GM23338 (cell line): ENCODE results near the gene ROCK2. TPM values are rescaled to one million over a fixed set of nuclear protein-coding genes. Genes with fewer than 3 reads are reported as not detected.

Source experiments
- ATAC-seq: fragments of 200-7000 bp; cut with Tn5 transposase; 3 replicates; pipeline ENCODE4 v1.9.1; 2020
- DNase-seq: peaks from one replicate; pipeline ENCODE4 v3.0.0-alpha.2; 2015; ENCODE audit warnings: low spot score
- H2AFZ ChIP-seq: fragments of 200-600 bp; sonication (generic); 2 replicates; pipeline ENCODE4 v1.8.0; 2016; ENCODE audit warnings: antibody characterized with exemption, mild to moderate bottlenecking, moderate library complexity
- H3F3A ChIP-seq: fragments of 200-600 bp; sonication (generic); replicated peaks from 2 replicates; pipeline ENCODE4 v1.8.0; 2017; ENCODE audit warnings: antibody characterized with exemption, mixed run types, low read depth
- H3K27ac ChIP-seq: fragments of 200-600 bp; sonication (generic); 2 replicates; pipeline ENCODE4 v1.6.1; 2016; ENCODE audit warnings: low read depth
- H3K27me3 ChIP-seq: fragments of 200-600 bp; sonication (generic); 2 replicates; pipeline ENCODE4 v1.8.0; 2016; ENCODE audit warnings: mild to moderate bottlenecking, mixed run types, moderate library complexity; ENCODE audit not compliant: insufficient read depth
- H3K36me3 ChIP-seq: fragments of 200-600 bp; sonication (generic); 2 replicates; pipeline ENCODE4 v1.8.0; 2016; ENCODE audit warnings: mild to moderate bottlenecking; ENCODE audit not compliant: insufficient read depth
- H3K4me1 ChIP-seq: fragments of 200-600 bp; sonication (generic); 2 replicates; pipeline ENCODE4 v1.8.0; 2016; ENCODE audit warnings: mild to moderate bottlenecking, moderate library complexity; ENCODE audit not compliant: insufficient read depth
- H3K4me2 ChIP-seq: fragments of 200-600 bp; sonication (generic); 2 replicates; pipeline ENCODE4 v1.7.1; 2017; ENCODE audit warnings: mixed run types
- H3K4me3 ChIP-seq: fragments of 200-600 bp; sonication (generic); 2 replicates; pipeline ENCODE4 v1.6.1; 2016; ENCODE audit warnings: mixed run types
- H3K79me2 ChIP-seq: fragments of 200-600 bp; sonication (generic); replicated peaks from 2 replicates; pipeline ENCODE4 v1.8.0; 2017; ENCODE audit warnings: mild to moderate bottlenecking; ENCODE audit not compliant: insufficient read depth
- H3K9me2 ChIP-seq: fragments of 200-600 bp; sonication (generic); 2 replicates; pipeline ENCODE4 v1.8.0; 2017; ENCODE audit not compliant: insufficient read depth
- H4K20me1 ChIP-seq: fragments of 200-600 bp; sonication (generic); replicated peaks from 2 replicates; pipeline ENCODE4 v1.8.0; 2017; ENCODE audit warnings: mild to moderate bottlenecking; ENCODE audit not compliant: insufficient read depth
- H3K27ac Mint-ChIP-seq: 2 replicates; pipeline ENCODE4 v1.8.0; 2020; ENCODE audit warnings: inconsistent platforms, mild to moderate bottlenecking, moderate library complexity, mixed read lengths
- H3K27me3 Mint-ChIP-seq: 3 replicates; pipeline ENCODE4 v1.8.0; 2022; ENCODE audit warnings: low read depth, mild to moderate bottlenecking, moderate library complexity, mixed read lengths, inconsistent platforms; ENCODE audit not compliant: insufficient read depth, poor library complexity
- H3K36me3 Mint-ChIP-seq: 3 replicates; pipeline ENCODE4 v1.8.0; 2021; ENCODE audit warnings: low read depth, mild to moderate bottlenecking, inconsistent platforms, moderate library complexity, mixed read lengths
- H3K4me1 Mint-ChIP-seq: 3 replicates; pipeline ENCODE4 v1.8.0; 2020; ENCODE audit warnings: mild to moderate bottlenecking, inconsistent platforms, mixed read lengths
- H3K4me3 Mint-ChIP-seq: 3 replicates; pipeline ENCODE4 v1.8.0; 2021; ENCODE audit warnings: moderate library complexity, mild to moderate bottlenecking, inconsistent platforms, mixed read lengths
- H3K9me3 Mint-ChIP-seq: 3 replicates; pipeline ENCODE4 v1.8.0; 2020; ENCODE audit warnings: moderate library complexity, mild to moderate bottlenecking, inconsistent platforms, mixed read lengths
- CREB1 ChIP-seq: fragments of 250-450 bp; sonication (Bioruptor Pico); IDR thresholded peaks from 2 replicates; pipeline ENCODE4 v1.5.0; 2020; ENCODE audit warnings: low read depth, mild to moderate bottlenecking, moderate library complexity
- CTCF ChIP-seq, 2 experiments: fragments of 200-600 bp in 1 of 2; sonication (generic) in 1 of 2; conservative IDR thresholded peaks; 2 replicates each; pipeline versions ENCODE4 v1.5.1 to v1.6.1; 2016 to 2017; ENCODE audit warnings: antibody characterized with exemption in 2 of 2, low read depth in 2 of 2, mild to moderate bottlenecking in 2 of 2, moderate library complexity in 1 of 2
- EZH2 ChIP-seq: fragments of 200-600 bp; sonication (generic); IDR thresholded peaks from one replicate; pipeline ENCODE4 v1.8.0; 2017; ENCODE audit warnings: antibody characterized with exemption, mild to moderate bottlenecking, low read depth; ENCODE audit not compliant: unreplicated experiment
- EZH2phosphoT487 ChIP-seq: fragments of 200-600 bp; sonication (generic); IDR thresholded peaks from one replicate; pipeline ENCODE4 v1.8.1; 2018; ENCODE audit warnings: antibody characterized with exemption; ENCODE audit not compliant: unreplicated experiment
- JUNB ChIP-seq: IDR thresholded peaks from one replicate; pipeline ENCODE4 v1.6.1; 2016; ENCODE audit warnings: antibody characterized with exemption; ENCODE audit not compliant: unreplicated experiment
- NANOG ChIP-seq: IDR thresholded peaks from 2 replicates; pipeline ENCODE4 v1.6.1; 2016; ENCODE audit warnings: antibody characterized with exemption, borderline replicate concordance
- POLR2AphosphoS5 ChIP-seq: IDR thresholded peaks from 2 replicates; pipeline ENCODE4 v1.6.1; 2016; ENCODE audit warnings: antibody characterized with exemption, low read depth
- REST ChIP-seq: IDR thresholded peaks from one replicate; pipeline ENCODE4 v1.6.1; 2018; ENCODE audit warnings: antibody characterized with exemption; ENCODE audit not compliant: unreplicated experiment
- STAT1 ChIP-seq: IDR thresholded peaks from one replicate; pipeline ENCODE4 v1.6.1; 2016; ENCODE audit warnings: antibody characterized with exemption; ENCODE audit not compliant: unreplicated experiment
- ZNF462 ChIP-seq: fragments of 250-450 bp; sonication (Bioruptor Pico); IDR thresholded peaks from 2 replicates; pipeline ENCODE4 v1.5.0; 2020; ENCODE audit warnings: mild to moderate bottlenecking, moderate library complexity
- polyA plus RNA-seq: library from polyadenylated mRNA; unstranded; fragments of >200 nt; fragmentation: Nextera tagmentation; extraction: Ambion mirVana; gene quantifications from 2 replicates; pipeline ENCODE4 v1.2.1, GENCODE V29; 2016
- total RNA-seq: library from RNA; depleted of rRNA; stranded (reverse); fragments of >200 nt; shearing (Covaris generic); gene quantifications from 2 replicates; pipeline ENCODE4 v1.2.3, GENCODE V29; 2014

Gene ROCK2
- total and polyA plus RNA-seq, 2 experiments from 2014 or later = 16.4 to 28.0 TPM

GRCh38 chr2:11224887-11225286 is 119.5 kb downstream of the ROCK2 start (continued):
- TF ChIP-seq ZNF462 (CRISPR knock-in tag) (no peak), EZH2 (no peak), NANOG (no peak), JUNB (no peak)

GRCh38 chr2:11222845-11223244 is 121.6 kb downstream of the ROCK2 start:
- Mint-ChIP-seq H3K27me3 (peaks cover 4% of the 10 kb centered on the region), H3K4me1 (peaks cover 28% of the 10 kb centered on the region), H3K4me3 (no peak overlapping the region), H3K27ac (no peak overlapping the region), H3K9me3 (no peaks in the 10 kb centered on the region), H3K36me3 (peaks cover 24% of the 10 kb centered on the region)
- no peaks in the 10 kb centered on the region for H3K9me2 ChIP-seq
- no peak overlapping the region for H2AFZ ChIP-seq
- no peak overlapping the region for H3K27ac ChIP-seq
- no peak overlapping the region for H3K4me2 ChIP-seq
- no peaks in the 10 kb centered on the region; the same call in 1 of the 2 replicates for H3K36me3 ChIP-seq
- H4K20me1 ChIP-seq = no peaks in the 10 kb centered on the region
- no peaks in the 10 kb centered on the region for H3K27me3 ChIP-seq
- no peak for ATAC-seq
- H3F3A ChIP-seq = no peaks in the 10 kb centered on the region
- no peak for DNase-seq
- no peak overlapping the region for H3K4me3 ChIP-seq
- H3K79me2 ChIP-seq = no peaks in the 10 kb centered on the region
- H3K4me1 ChIP-seq = peaks cover 24% of the 10 kb centered on the region
- TF ChIP-seq EZH2 (no peak), POLR2AphosphoS5 (no peak), STAT1 (no peak), REST (no peak), EZH2phosphoT487 (no peak), CREB1 (CRISPR knock-in tag) (no peak), CTCF (conservative IDR thresholded peaks at IDR 0.05; ENCODE audit: low read depth in 2 of 2) (no peak), NANOG (no peak)
